GM12873 (cell line): ENCODE data around the gene IFNL4.
"Not testable (repeated sequence)": the region's sequence is repeated elsewhere in the genome, so short reads cannot be mapped to it uniquely, and the experiment has no call there.

ENCODE experiments used
- CTCF ChIP-seq: IDR thresholded peaks from 2 replicates; pipeline ENCODE4 v1.5.1; 2012; ENCODE audit warnings: low read depth, mild to moderate bottlenecking, moderate library complexity, low read length, control low read depth; ENCODE audit not compliant: insufficient read depth; ENCODE audit errors: missing control alignments

The IFNL4 gene

GRCh38 chr19:39251846-39252245 is 3.2 kb upstream of the IFNL4 start:
- TF ChIP-seq CTCF = no peak

GRCh38 chr19:39251081-39251480 is 2.4 kb upstream of the IFNL4 start:
- TF ChIP-seq CTCF = no peak

- no peak for TF ChIP-seq CTCF
Measured at GRCh38 chr19:39247701-39248664, 673 bp downstream of the IFNL4 start.

- TF ChIP-seq CTCF = no peak
Measured at GRCh38 chr19:39246951-39247669, 1.5 kb downstream of the IFNL4 start.

- TF ChIP-seq CTCF = not testable (repeated sequence)
Measured at GRCh38 chr19:39244410-39245100, 4.1 kb downstream of the IFNL4 start, which contains the start of gene IFNL3. TSS of gene IFNL3 (minus strand) at chr19:39245006. CDS start at chr19:39244967, 39 bp downstream.

GRCh38 chr19:39240421-39240820 is 8.2 kb downstream of the IFNL4 start:
- no peak for TF ChIP-seq CTCF
